Mucosa of descending colon (tissue), 3 donors: Measurements from ENCODE around the gene CREB5. TPM values are rescaled to one million over a fixed set of nuclear protein-coding genes. Genes with fewer than 3 reads are reported as not detected.

Source experiments
- ATAC-seq: fragments of 200-7000 bp; cut with Tn5 transposase; one replicate; pipeline ENCODE4 v1.9.1; 2020; ENCODE audit warnings: mild to moderate bottlenecking, moderate library complexity
- DNase-seq, 3 donors: peaks; one replicate each; pipeline ENCODE4 v3.0.0-alpha.2; 2020
- H3K36me3 ChIP-seq: fragments of 200-600 bp; one replicate; pipeline ENCODE4 v1.8.0; 2021; ENCODE audit warnings: low read depth, mild to moderate bottlenecking
- H3K4me1 ChIP-seq: fragments of 200-600 bp; one replicate; pipeline ENCODE4 v1.8.0; 2021; ENCODE audit warnings: low read depth, mild to moderate bottlenecking
- H3K4me3 ChIP-seq: fragments of 200-600 bp; one replicate; pipeline ENCODE4 v1.8.0; 2021; ENCODE audit warnings: mild to moderate bottlenecking
- H3K9me3 ChIP-seq: fragments of 200-600 bp; one replicate; pipeline ENCODE4 v1.8.0; 2021; ENCODE audit warnings: mild to moderate bottlenecking
- intact Hi-C, 2 donors: fragments of 100-400 bp; cut with DNase I in 1 of 2; cut with micrococcal nuclease in 1 of 2; formaldehyde crosslinking; loops; one replicate each; pipeline versions ENCODE4 v1.11.0 to v1.11.1; 2022; cut with DNase I, micrococcal nuclease
- total RNA-seq, 3 donors: library from RNA; stranded (reverse); fragmentation: NEBNext Ultra II Directional in 2 of 3; extraction: Animal tissue kit (Norgen Biotek cat#: 25700) in 2 of 3; gene quantifications; one replicate each; pipeline versions ENCODE4 v1.2.1 to v1.2.4, GENCODE V29; 2021 to 2023
- TF ChIP-seq, protein P1 (sequence below): fragments of 200-600 bp; IDR thresholded peaks from one replicate; pipeline ENCODE4 v1.8.0; 2022; ENCODE audit warnings: antibody characterized with exemption, mild to moderate bottlenecking
- donor health status: DM: no; HTN: no; CAD: no; lungs with moderate emphysema.
- donor health status: DM: no; HTN: no; CAD: no.
- donor health status: DM: no; HTN: yes; CAD: no.

CREB5 gene
- total RNA-seq, 3 donors from 2014 or later = 0.61 to 5.4 (median 1.9) TPM

GRCh38 chr7:28686418-28686800, 274.1 kb downstream of the CREB5 start:
- TF ChIP-seq, protein P1, sequence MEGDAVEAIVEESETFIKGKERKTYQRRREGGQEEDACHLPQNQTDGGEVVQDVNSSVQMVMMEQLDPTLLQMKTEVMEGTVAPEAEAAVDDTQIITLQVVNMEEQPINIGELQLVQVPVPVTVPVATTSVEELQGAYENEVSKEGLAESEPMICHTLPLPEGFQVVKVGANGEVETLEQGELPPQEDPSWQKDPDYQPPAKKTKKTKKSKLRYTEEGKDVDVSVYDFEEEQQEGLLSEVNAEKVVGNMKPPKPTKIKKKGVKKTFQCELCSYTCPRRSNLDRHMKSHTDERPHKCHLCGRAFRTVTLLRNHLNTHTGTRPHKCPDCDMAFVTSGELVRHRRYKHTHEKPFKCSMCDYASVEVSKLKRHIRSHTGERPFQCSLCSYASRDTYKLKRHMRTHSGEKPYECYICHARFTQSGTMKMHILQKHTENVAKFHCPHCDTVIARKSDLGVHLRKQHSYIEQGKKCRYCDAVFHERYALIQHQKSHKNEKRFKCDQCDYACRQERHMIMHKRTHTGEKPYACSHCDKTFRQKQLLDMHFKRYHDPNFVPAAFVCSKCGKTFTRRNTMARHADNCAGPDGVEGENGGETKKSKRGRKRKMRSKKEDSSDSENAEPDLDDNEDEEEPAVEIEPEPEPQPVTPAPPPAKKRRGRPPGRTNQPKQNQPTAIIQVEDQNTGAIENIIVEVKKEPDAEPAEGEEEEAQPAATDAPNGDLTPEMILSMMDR = no peak
- ATAC-seq (peak; percentile 18), DNase-seq (peak in 1 of 3 donors; percentile 16)
- H3K4me3 ChIP-seq = no peak overlapping the region
- H3K4me1 ChIP-seq = peaks cover 16% of the 10 kb centered on the region
- no peaks in the 10 kb centered on the region for H3K36me3 ChIP-seq
- no peaks in the 10 kb centered on the region for H3K9me3 ChIP-seq
- intact Hi-C loops = no loop called here

DNA sequence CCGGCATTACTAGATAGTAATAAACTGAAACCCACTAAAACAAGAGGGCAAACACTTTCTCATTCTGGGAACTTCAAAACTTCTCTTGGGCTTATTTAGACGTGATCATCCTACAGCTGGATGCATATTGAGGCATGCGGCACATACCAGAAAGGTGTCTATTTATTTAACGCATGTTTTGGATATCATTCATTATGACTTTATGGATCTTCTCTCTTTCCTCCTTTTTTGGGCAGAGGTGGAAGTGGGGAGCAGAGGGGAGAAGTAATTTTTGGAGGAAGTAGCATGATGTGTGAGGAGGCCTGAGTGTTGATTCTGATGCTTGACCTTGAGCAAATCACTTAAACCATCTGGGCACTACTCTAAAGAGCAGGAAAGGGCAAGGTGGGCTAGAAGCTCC, 275.2 kb downstream of the CREB5 start:
- TF ChIP-seq, protein P1 = no peak
- Histone ChIP-seq H3K4me1 (peaks cover 16% of the 10 kb centered on the region), H3K36me3 (no peaks in the 10 kb centered on the region), H3K9me3 (no peaks in the 10 kb centered on the region), H3K4me3 (no peak overlapping the region)
- intact Hi-C loops = no loop called here
- DNase-seq = no peak
- no peak for ATAC-seq

- H3K9me3 ChIP-seq = no peaks in the 10 kb centered on the region
- TF ChIP-seq, protein P1 = no peak
These were observed 275.9 kb downstream of the CREB5 start for GRCh38 chr7:28688174-28688573.

GRCh38 chr7:28688651-28689050, 276.3 kb downstream of the CREB5 start:
- no peaks in the 10 kb centered on the region for H3K9me3 ChIP-seq
- no peak overlapping the region for H3K4me3 ChIP-seq
- intact Hi-C loops = no loop called here
- TF ChIP-seq, protein P1 = no peak
- ATAC-seq (no peak), DNase-seq (no peak)
- no peaks in the 10 kb centered on the region for H3K36me3 ChIP-seq
- peaks cover 16% of the 10 kb centered on the region for H3K4me1 ChIP-seq

More at GRCh38 chr7:28688174-28688573, 275.9 kb downstream of the CREB5 start:
- ATAC-seq = no peak
- DNase-seq = no peak
- Histone ChIP-seq H3K4me3 (no peak overlapping the region), H3K36me3 (no peaks in the 10 kb centered on the region), H3K4me1 (peaks cover 16% of the 10 kb centered on the region)
- intact Hi-C loops = no loop called here

GRCh38 chr7:28695300-28696295, 283.3 kb downstream of the CREB5 start:
- no peak for DNase-seq
- intact Hi-C loops = no loop called here
- TF ChIP-seq, protein P1 = no peak
- Histone ChIP-seq H3K36me3 (no peaks in the 10 kb centered on the region), H3K4me3 (no peak overlapping the region), H3K9me3 (no peaks in the 10 kb centered on the region), H3K4me1 (no peaks in the 10 kb centered on the region)
- no peak for ATAC-seq
